Activated CD8-positive, alpha-beta memory T cell treated with anti-CD3 and anti-CD28 coated beads for 1 hour (primary cell): ENCODE data around the gene LPA.

Experiments
- DNase-seq, 2 donors: peaks; one replicate each; pipeline ENCODE4 v3.0.0-alpha.2; 2020; ENCODE audit warnings: low read depth in 1 of 2; ENCODE audit errors: extremely low read depth in 1 of 2

LPA gene

DNA sequence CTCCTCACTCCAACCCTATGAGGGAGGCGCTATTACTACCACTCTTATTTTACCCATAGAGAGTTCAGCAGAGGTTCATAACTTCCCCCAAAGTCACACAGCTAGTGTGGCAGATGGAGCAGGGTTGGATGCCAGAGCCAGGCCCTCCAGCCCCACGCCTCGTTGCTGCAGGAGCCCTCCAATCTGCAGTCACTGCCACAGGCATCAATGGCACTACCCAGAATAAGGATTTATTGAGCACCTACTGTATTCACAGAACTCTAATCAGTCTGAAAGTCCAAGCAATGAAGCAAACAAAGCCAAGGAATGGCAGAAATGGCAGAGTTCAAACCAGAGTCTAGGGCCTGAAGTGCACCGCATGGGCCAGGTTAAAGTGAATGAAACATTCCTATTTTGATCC, 144.9 kb downstream of the LPA start:
- no peak for DNase-seq

DNA sequence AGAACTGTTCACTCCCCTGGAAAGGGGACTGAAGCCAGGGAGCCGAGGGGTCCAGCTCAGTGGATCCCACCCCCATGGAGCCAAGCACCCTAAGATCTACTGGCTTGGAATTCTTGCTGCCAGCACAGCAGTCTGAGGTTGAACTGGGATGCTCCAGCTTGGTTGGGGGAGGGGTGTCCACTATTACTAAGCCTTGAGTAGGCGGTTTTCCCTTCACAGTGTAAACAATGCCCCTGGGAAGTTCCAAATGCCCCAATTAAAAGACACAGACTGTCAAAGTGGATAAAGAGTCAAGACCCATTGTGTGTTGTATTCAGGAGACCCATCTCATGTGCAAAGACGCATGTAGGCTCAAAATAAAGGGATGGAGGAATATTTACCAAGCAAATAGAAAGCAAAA, 150.2 kb downstream of the LPA start:
- no peak for DNase-seq

DNA sequence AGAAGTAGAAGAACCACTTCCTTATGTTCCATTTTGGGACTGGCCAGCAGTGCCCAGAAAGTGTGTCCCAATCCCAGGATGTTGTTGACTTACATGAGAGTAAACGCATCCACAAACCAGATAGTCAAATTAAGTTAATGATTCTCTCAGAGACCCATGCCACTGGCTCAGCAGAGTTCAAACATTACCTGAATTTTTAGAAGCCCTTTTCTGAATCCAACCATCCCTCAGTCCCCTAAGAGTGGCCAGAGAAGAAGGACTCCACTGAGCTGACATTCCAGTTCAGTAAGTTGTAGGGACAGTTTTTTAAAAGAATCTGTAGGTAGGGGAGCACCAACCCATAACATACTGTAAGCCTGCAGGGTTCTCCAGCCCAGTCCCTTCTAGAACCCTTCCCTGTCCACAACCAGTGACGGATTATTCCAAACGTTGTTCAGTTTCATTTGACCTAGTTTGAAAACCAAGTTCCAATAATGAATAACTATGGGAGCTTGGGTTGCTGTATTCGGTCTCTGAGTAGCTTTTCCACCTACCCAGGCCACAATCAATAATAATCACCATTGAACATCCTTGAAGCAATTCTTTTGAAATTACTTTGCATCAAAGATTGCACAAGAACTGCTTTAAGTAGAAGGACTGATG, 153.0 kb downstream of the LPA start:
- DNase-seq, result no peak

DNA sequence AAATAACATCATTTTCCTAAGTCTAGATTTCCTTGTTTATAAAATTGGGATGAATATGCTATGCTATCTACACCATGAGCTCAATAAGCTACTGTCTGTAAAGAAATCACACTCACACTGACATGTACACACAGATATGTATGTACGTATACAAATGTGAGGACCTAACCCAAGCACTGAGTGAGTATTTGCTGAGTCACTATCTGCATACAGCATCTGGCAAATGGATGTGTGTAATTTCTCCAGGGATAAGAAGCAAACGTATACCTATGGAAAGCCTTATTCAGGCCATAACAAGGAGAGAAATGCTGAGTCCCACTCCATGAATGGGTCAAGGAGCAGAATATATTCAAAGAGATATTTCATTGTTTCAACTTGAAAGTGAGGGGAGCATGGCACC, 153.9 kb downstream of the LPA start:
- no peak for DNase-seq

DNA sequence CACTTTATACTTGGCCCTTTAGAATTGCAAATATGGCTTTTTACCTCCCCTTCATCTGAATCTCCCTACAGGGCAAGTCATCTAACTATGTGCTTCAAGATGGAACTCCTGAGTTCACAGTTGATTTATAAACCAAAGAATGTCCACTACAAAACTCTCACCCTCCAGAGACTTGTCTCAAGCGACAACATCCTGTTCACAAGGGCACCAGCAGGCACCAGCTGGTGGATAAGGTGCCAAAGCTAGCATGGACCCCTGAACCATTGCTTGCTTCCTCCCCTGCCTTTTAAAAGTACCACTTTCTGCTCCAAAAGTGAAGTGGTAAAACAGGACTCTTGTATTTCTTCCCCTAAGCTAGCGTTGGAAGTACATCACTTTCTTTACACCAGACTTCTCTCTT, 154.5 kb downstream of the LPA start:
- DNase-seq, result no peak

DNA sequence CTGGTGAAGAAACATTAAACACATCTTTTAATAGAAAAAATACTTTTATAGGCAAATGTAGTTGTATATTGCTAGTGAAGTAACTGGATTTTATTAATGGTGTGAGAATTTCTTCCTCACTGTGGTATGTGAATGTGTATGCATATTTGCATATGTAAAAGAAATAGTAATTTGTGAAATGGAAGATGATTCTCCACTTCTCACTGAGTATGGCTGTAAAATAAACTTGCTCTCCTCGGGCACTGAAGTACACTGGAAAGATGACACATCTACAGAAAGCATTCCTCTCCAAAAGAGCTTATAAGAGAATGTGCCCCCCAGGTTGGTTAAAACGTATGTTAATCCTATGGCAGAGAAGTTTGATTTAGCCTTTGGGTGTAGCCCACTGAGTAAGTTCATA, 155.5 kb downstream of the LPA start:
- DNase-seq, result no peak

DNA sequence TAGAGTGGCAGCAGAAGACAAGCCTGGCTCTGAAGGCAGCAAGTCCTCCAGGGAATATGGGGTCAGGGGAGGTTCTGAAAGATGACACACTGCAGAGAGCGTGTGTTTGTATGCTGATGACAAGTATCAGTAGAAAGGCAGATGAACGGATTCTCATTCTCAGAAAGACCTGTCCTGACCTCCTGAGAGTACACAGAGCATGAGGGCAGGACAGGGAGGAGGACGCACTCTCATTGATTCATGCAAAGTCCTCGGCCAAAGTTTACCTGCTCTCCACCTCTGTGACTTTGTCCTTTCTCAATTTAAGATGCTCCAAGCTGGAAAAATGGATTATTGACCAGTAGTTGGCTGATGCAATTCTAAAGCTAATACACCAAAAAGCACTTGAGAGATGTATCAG, 156.7 kb downstream of the LPA start:
- no peak for DNase-seq

DNA sequence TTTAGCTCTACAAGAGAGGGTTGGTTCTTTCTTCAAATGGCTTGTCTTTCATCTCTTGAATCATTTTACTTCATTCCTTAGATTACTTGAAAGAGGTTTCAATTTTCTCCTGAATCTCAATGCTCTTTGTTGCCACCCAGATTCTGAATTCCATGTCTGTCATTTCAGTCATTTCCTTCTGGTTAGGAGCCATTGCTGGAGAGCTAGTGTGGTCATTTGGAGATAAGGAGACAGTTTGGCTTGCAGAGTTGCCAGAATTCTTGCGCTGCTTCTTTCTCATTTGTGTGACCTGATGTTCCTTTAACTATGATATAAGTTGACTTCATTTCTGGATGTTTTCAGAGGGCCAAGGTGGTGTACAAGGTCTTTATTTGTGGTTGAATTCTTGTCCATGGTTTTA, 158.1 kb downstream of the LPA start:
- DNase-seq, result no peak

DNA sequence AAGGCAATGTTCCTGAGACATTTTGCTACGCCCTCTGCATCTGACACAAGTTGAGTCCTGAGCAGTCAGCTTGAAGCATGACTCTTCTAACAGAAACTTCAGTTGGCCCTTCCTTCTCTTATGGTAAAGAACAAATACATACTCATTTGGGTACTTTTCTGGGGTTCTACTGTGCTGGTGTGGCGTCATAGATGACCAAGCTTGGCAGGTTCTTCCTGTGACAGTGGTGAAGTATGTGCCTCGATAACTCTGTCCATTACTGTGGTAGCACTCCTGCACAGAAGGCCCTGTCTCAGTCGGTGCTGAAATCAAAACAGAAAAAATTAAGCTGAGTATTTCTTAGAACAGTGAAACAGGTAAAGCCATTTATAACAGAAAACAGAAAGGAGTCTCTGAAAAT, 163.4 kb downstream of the LPA start:
- DNase-seq, result no peak

DNA sequence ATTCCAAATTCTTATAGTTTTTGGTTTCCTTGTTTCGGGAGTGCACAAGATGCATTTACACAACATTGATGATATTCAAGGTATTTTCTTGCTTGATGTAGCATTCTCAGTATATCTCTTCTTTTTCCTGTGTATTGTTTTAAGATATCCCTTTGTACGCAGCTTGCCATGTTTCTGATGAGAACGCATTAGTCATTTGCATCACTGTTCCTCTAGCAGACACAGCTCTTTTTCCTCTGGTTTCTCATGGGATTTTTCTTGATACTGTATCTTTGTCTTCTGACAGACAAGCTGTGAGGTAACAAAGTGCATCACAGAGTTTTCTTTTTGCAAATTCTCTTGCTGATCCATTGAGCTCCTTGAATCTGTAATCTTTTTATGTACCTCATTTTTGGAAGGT, 169.5 kb downstream of the LPA start:
- DNase-seq, result no peak

DNA sequence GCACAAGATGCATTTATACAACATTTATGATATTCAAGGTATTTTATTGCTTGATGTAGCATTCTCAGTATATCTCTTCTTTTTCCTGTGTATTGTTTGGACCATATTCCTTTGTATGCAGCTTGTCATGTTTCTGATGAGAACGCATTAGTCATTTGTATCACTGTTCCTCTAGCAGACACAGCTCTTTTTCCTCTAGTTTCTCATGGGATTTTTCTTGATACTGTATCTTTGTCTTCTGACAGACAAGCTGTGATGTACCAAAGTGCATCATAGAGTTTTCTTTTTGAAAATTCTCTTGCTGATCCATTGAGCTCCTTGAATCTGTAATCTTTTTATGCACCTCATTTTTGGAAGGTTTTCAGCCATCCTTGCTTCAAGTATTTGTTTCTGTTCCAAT, 175.0 kb downstream of the LPA start:
- no peak for DNase-seq

DNA sequence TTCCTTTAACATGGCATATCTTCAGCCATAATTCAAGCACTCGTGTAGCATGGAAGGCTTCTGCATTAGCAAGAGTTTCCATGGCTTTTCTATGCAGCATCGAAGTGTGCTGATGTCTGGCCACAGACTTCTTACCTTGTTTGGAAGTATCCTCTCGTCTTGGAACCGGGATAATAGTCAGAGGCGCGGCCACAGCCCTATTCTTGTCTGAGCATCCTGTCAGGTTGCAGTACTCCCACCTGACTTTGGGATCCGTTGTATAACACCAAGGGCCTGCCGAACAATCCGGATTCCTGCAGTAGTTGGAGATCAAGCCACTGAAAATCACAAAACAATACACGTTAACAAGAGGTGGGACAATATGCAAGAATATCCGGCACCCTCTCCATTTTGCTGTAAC, 177.0 kb downstream of the LPA start:
- DNase-seq, result no peak
